HG03064 (cell line): ENCODE results near the gene CACNG4.

Source experiments
- ATAC-seq: cut with Tn5 transposase; IDR thresholded peaks from one replicate; pipeline ENCODE4 v1.9.1; 2021; ENCODE audit warnings: low read depth; ENCODE audit not compliant: unreplicated experiment

The CACNG4 gene

GRCh38 chr17:67055041-67055443 lies 90.5 kb downstream of the CACNG4 start:
- no peak for ATAC-seq

- no peak for ATAC-seq
Observed at GRCh38 chr17:67055811-67056745, 91.6 kb downstream of the CACNG4 start.

GRCh38 chr17:67056746-67057490 lies 92.4 kb downstream of the CACNG4 start:
- ATAC-seq = no peak

- ATAC-seq = no peak
Observed at GRCh38 chr17:67058036-67058435, 93.5 kb downstream of the CACNG4 start.

GRCh38 chr17:67059372-67059771 lies 94.9 kb downstream of the CACNG4 start:
- ATAC-seq = no peak

GRCh38 chr17:67063141-67063540 lies 98.6 kb downstream of the CACNG4 start:
- ATAC-seq = no peak

- ATAC-seq = no peak
Observed at GRCh38 chr17:67066717-67067116, 102.2 kb downstream of the CACNG4 start.

- ATAC-seq = no peak
Observed at GRCh38 chr17:67067571-67068482, 103.3 kb downstream of the CACNG4 start.

- ATAC-seq = no peak
Observed at GRCh38 chr17:67068999-67069398, 104.5 kb downstream of the CACNG4 start.

GRCh38 chr17:67069603-67070136 lies 105.2 kb downstream of the CACNG4 start:
- no peak for ATAC-seq

GRCh38 chr17:67071595-67071994 lies 107.1 kb downstream of the CACNG4 start:
- no peak for ATAC-seq

GRCh38 chr17:67072885-67073284 lies 108.4 kb downstream of the CACNG4 start:
- ATAC-seq = no peak

- no peak for ATAC-seq
Observed at GRCh38 chr17:67074781-67075180, 110.3 kb downstream of the CACNG4 start.

- no peak for ATAC-seq
Observed at GRCh38 chr17:67076290-67076689, 111.8 kb downstream of the CACNG4 start.

- ATAC-seq = no peak
Observed at GRCh38 chr17:67078292-67078691, 113.8 kb downstream of the CACNG4 start.

GRCh38 chr17:67079491-67079890 lies 115.0 kb downstream of the CACNG4 start:
- ATAC-seq = no peak

GRCh38 chr17:67080804-67081203 lies 116.3 kb downstream of the CACNG4 start:
- no peak for ATAC-seq

GRCh38 chr17:67082107-67082506 lies 117.6 kb downstream of the CACNG4 start:
- ATAC-seq = no peak
